HG02798 (cell line): ENCODE results near the gene SLC13A2.
"Not testable (repeated sequence)": the region's sequence is repeated elsewhere in the genome, so short reads cannot be mapped to it uniquely, and the experiment has no call there.

Experiments used
- ATAC-seq: cut with Tn5 transposase; IDR thresholded peaks from one replicate; pipeline ENCODE4 v1.9.1; 2021; ENCODE audit warnings: mild to moderate bottlenecking; ENCODE audit not compliant: unreplicated experiment, poor library complexity

The SLC13A2 gene

GRCh38 chr17:28511858-28512461 lies 38.5 kb downstream of the SLC13A2 start:
- ATAC-seq: no peak

GRCh38 chr17:28513476-28513875 lies 40.0 kb downstream of the SLC13A2 start:
- no peak for ATAC-seq

- ATAC-seq: no peak
Observed at GRCh38 chr17:28514561-28515002, 41.1 kb downstream of the SLC13A2 start.

- no peak for ATAC-seq
Observed at GRCh38 chr17:28515518-28515917, 42.1 kb downstream of the SLC13A2 start.

- ATAC-seq: no peak
Observed at GRCh38 chr17:28518132-28518531, 44.7 kb downstream of the SLC13A2 start.

- no peak for ATAC-seq
Observed at GRCh38 chr17:28518578-28518977, 45.1 kb downstream of the SLC13A2 start.

- ATAC-seq: no peak
Observed at GRCh38 chr17:28519236-28519635, 45.8 kb downstream of the SLC13A2 start.

- ATAC-seq: no peak
Observed at GRCh38 chr17:28520687-28521086, 47.2 kb downstream of the SLC13A2 start.

- no peak for ATAC-seq
Observed at GRCh38 chr17:28521311-28522085, 48.1 kb downstream of the SLC13A2 start.

- not testable (repeated sequence) for ATAC-seq
Observed at GRCh38 chr17:28522281-28522680, 48.8 kb downstream of the SLC13A2 start.

GRCh38 chr17:28523186-28523585 lies 49.7 kb downstream of the SLC13A2 start:
- ATAC-seq: no peak

GRCh38 chr17:28523876-28524275 lies 50.4 kb downstream of the SLC13A2 start:
- no peak for ATAC-seq

- no peak for ATAC-seq
Observed at GRCh38 chr17:28524476-28525424, 51.3 kb downstream of the SLC13A2 start.

- no peak for ATAC-seq
Observed at GRCh38 chr17:28526381-28526780, 52.9 kb downstream of the SLC13A2 start.

GRCh38 chr17:28527181-28527681 lies 53.8 kb downstream of the SLC13A2 start:
- ATAC-seq: no peak

GRCh38 chr17:28527859-28528258 lies 54.4 kb downstream of the SLC13A2 start:
- no peak for ATAC-seq

- no peak for ATAC-seq
Observed at GRCh38 chr17:28528327-28529012, 55.0 kb downstream of the SLC13A2 start.

- ATAC-seq: no peak
Observed at GRCh38 chr17:28529013-28529400, 55.6 kb downstream of the SLC13A2 start.

- no peak for ATAC-seq
Observed at GRCh38 chr17:28530250-28530649, 56.8 kb downstream of the SLC13A2 start.

- no peak for ATAC-seq
Observed at GRCh38 chr17:28530926-28531325, 57.5 kb downstream of the SLC13A2 start.
